Measurements from ENCODE around the gene GIT2. TPM values are rescaled to one million over a fixed set of nuclear protein-coding genes. Genes with fewer than 3 reads are reported as not detected.

Gene GIT2
- total and polyA plus RNA-seq, 2 of the 13 experiments (the other 11 are each of a cell fraction or from before 2014, with no cell fraction given) = 18.4 to 19.8 TPM

DNA sequence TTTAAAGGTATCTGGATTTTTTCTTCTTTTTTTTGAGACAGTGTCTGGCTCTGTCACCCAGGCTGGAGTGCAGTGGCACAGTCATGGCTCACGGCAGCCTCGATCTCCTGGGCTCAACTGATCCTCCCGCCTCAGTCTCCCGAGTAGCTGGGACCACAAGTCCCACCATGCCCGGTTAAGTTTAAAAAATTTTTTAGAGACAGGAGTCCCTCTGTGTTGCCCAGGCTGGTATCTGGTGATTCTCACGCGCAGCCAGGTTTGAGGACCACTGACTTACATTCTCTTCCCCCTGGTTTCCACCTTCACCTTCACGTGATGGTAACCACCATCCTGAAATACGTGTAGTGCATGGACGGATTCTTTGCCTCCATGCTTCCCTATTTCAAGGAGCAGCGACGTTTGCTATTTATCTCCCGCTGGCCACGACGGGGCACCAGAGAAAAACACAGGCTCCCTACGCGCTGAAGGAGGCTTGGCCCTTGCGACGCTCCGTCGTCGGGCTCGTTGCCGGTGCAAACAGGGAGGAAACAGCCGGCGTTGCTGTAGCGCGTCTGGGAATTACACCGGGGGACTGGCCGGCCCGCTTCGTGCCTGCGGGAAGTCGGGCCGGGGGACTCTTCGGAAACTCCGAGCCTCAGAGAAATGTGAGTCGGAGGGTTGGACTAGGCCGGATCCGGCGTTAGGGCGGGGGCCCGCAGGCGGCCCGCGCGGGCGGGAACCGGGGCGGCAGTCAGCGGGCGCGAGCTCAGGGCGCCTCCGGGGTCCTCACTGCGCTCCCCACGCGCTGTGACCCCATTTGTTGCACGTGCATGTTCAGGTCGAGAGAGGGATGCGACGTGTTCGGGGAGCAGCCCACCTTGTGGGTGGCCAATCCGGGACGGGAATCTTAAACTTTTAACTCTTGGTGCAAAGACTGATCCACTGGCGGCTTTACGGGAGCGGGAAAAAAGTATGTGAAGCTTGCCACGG is 96.1 kb downstream of the GIT2 start, which contains the start of gene TCHP (continued):
- TF ChIP-seq ZNF451 (CRISPR knock-in tag; IDR thresholded peaks at IDR 0.05) (peak; percentile 55; the same call in 1 of the 2 replicates), KAT7 (CRISPR knock-in tag; IDR thresholded peaks at IDR 0.05; ENCODE audit: borderline replicate concordance) (peak; percentile 84; the same call in 1 of the 2 replicates), PHF5A (CRISPR knock-in tag; IDR thresholded peaks at IDR 0.05; ENCODE audit: low read depth, unreplicated experiment) (peak; percentile 34), RBAK (CRISPR knock-in tag; IDR thresholded peaks at IDR 0.05) (no peak), MYNN (CRISPR knock-in tag; IDR thresholded peaks at IDR 0.05; ENCODE audit: low read depth) (no peak), FOXK2 (IDR thresholded peaks at IDR 0.05) (peak; percentile 65; the same call in 1 of the 2 replicates), TEAD3 (CRISPR knock-in tag; optimal IDR thresholded peaks at IDR 0.05; ENCODE audit: borderline replicate concordance) (peak; percentile 74), SETDB1 (CRISPR knock-in tag; IDR thresholded peaks at IDR 0.05; ENCODE audit: borderline replicate concordance) (no peak)
- TF ChIP-seq, protein P1, sequence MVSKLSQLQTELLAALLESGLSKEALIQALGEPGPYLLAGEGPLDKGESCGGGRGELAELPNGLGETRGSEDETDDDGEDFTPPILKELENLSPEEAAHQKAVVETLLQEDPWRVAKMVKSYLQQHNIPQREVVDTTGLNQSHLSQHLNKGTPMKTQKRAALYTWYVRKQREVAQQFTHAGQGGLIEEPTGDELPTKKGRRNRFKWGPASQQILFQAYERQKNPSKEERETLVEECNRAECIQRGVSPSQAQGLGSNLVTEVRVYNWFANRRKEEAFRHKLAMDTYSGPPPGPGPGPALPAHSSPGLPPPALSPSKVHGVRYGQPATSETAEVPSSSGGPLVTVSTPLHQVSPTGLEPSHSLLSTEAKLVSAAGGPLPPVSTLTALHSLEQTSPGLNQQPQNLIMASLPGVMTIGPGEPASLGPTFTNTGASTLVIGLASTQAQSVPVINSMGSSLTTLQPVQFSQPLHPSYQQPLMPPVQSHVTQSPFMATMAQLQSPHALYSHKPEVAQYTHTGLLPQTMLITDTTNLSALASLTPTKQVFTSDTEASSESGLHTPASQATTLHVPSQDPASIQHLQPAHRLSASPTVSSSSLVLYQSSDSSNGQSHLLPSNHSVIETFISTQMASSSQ (IDR thresholded peaks at IDR 0.05; ENCODE audit: low read depth) = no peak
- TF ChIP-seq, protein P1 (CRISPR knock-in tag; IDR thresholded peaks at IDR 0.05; ENCODE audit: borderline replicate concordance) = peak; percentile 65; the same call in 1 of the 2 replicates
- TF ChIP-seq, protein P2, sequence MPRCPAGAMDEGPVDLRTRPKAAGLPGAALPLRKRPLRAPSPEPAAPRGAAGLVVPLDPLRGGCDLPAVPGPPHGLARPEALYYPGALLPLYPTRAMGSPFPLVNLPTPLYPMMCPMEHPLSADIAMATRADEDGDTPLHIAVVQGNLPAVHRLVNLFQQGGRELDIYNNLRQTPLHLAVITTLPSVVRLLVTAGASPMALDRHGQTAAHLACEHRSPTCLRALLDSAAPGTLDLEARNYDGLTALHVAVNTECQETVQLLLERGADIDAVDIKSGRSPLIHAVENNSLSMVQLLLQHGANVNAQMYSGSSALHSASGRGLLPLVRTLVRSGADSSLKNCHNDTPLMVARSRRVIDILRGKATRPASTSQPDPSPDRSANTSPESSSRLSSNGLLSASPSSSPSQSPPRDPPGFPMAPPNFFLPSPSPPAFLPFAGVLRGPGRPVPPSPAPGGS (CRISPR knock-in tag; IDR thresholded peaks at IDR 0.05) = peak; percentile 87; the same call in 1 of the 2 replicates
- TF ChIP-seq, protein P3, sequence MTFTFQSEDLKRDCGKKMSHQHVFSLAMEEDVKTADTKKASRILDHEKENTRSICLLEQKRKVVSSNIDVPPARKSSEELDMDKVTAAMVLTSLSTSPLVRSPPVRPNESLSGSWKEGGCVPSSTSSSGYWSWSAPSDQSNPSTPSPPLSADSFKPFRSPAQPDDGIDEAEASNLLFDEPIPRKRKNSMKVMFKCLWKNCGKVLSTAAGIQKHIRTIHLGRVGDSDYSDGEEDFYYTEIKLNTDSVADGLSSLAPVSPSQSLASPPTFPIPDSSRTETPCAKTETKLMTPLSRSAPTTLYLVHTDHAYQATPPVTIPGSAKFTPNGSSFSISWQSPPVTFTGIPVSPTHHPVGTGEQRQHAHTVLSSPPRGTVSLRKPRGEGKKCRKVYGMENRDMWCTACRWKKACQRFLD (CRISPR knock-in tag; IDR thresholded peaks at IDR 0.05; ENCODE audit: borderline replicate concordance) = peak; percentile 72; the same call in 1 of the 2 replicates
- TF ChIP-seq, protein P4, sequence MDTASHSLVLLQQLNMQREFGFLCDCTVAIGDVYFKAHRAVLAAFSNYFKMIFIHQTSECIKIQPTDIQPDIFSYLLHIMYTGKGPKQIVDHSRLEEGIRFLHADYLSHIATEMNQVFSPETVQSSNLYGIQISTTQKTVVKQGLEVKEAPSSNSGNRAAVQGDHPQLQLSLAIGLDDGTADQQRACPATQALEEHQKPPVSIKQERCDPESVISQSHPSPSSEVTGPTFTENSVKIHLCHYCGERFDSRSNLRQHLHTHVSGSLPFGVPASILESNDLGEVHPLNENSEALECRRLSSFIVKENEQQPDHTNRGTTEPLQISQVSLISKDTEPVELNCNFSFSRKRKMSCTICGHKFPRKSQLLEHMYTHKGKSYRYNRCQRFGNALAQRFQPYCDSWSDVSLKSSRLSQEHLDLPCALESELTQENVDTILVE (CRISPR knock-in tag; IDR thresholded peaks at IDR 0.05) = peak; percentile 85
- TF ChIP-seq, protein P5, sequence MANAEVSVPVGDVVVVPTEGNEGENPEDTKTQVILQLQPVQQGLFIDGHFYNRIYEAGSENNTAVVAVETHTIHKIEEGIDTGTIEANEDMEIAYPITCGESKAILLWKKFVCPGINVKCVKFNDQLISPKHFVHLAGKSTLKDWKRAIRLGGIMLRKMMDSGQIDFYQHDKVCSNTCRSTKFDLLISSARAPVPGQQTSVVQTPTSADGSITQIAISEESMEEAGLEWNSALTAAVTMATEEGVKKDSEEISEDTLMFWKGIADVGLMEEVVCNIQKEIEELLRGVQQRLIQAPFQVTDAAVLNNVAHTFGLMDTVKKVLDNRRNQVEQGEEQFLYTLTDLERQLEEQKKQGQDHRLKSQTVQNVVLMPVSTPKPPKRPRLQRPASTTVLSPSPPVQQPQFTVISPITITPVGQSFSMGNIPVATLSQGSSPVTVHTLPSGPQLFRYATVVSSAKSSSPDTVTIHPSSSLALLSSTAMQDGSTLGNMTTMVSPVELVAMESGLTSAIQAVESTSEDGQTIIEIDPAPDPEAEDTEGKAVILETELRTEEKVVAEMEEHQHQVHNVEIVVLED (CRISPR knock-in tag; IDR thresholded peaks at IDR 0.05; ENCODE audit: borderline replicate concordance) = peak; percentile 75
- TF ChIP-seq, protein P6, sequence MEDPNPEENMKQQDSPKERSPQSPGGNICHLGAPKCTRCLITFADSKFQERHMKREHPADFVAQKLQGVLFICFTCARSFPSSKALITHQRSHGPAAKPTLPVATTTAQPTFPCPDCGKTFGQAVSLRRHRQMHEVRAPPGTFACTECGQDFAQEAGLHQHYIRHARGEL (CRISPR knock-in tag; IDR thresholded peaks at IDR 0.05) = peak; percentile 28; the same call in 1 of the 2 replicates
- TF ChIP-seq, protein P7, sequence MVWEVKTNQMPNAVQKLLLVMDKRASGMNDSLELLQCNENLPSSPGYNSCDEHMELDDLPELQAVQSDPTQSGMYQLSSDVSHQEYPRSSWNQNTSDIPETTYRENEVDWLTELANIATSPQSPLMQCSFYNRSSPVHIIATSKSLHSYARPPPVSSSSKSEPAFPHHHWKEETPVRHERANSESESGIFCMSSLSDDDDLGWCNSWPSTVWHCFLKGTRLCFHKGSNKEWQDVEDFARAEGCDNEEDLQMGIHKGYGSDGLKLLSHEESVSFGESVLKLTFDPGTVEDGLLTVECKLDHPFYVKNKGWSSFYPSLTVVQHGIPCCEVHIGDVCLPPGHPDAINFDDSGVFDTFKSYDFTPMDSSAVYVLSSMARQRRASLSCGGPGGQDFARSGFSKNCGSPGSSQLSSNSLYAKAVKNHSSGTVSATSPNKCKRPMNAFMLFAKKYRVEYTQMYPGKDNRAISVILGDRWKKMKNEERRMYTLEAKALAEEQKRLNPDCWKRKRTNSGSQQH (CRISPR knock-in tag; IDR thresholded peaks at IDR 0.05; ENCODE audit: low read depth) = 0 out of 2 replicates have a peak, but pooled peaks have one; percentile 30

Measured in HepG2 (cell line).